Keratinocyte (primary cell): ENCODE results near the gene GASK1A. TPM values are rescaled to one million over a fixed set of nuclear protein-coding genes. Genes with fewer than 3 reads are reported as not detected.

Source experiments
- DNase-seq: peaks from one replicate; pipeline ENCODE4 v3.0.0-alpha.2; 2011; ENCODE audit warnings: low read depth, missing footprints, low spot score
- FAIRE-seq: peaks from 2 replicates; lab custom pipeline; 2011; peaks lifted over from hg19 to GRCh38; lab: Jason Lieb, UNC
- H2AFZ ChIP-seq: 2 replicates; pipeline ENCODE4 v1.6.0; 2012; ENCODE audit warnings: low read length, control low read depth, inconsistent platforms; ENCODE audit not compliant: control insufficient read depth
- H3K27ac ChIP-seq: 2 replicates; pipeline ENCODE4 v1.5.1; 2011; ENCODE audit warnings: low read length; ENCODE audit not compliant: control insufficient read depth, insufficient read depth
- H3K27me3 ChIP-seq: 3 replicates; pipeline ENCODE4 v1.6.0; 2011; ENCODE audit warnings: low read length; ENCODE audit not compliant: control insufficient read depth, insufficient read depth; ENCODE audit errors: extremely low read depth
- H3K36me3 ChIP-seq, 2 experiments: 2 replicates in 1 of 2; 3 replicates in 1 of 2; pipeline ENCODE4 v1.5.1; 2011; ENCODE audit warnings: low read length in 2 of 2, mild to moderate bottlenecking in 1 of 2; ENCODE audit not compliant: control insufficient read depth in 2 of 2, insufficient read depth in 2 of 2; ENCODE audit errors: extremely low read depth in 1 of 2
- H3K4me1 ChIP-seq: 3 replicates; pipeline ENCODE4 v1.5.1; 2011; ENCODE audit warnings: low read length; ENCODE audit not compliant: control insufficient read depth, insufficient read depth; ENCODE audit errors: extremely low read depth
- H3K4me2 ChIP-seq: 3 replicates; pipeline ENCODE4 v1.6.0; 2011; ENCODE audit warnings: low read depth, low read length; ENCODE audit not compliant: control insufficient read depth, insufficient read depth; ENCODE audit errors: extremely low read depth
- H3K4me3 ChIP-seq, 3 experiments: fragments of 200-600 bp in 1 of 3; sonication (generic) in 1 of 3; 2 replicates in 2 of 3; 3 replicates in 1 of 3; pipeline ENCODE4 v1.5.1; 2011 to 2016; ENCODE audit warnings: low read length in 3 of 3, mild to moderate bottlenecking in 3 of 3, control low read depth in 2 of 3, inconsistent platforms in 1 of 3, low read depth in 1 of 3, mixed read lengths in 1 of 3, mixed run types in 1 of 3, moderate library complexity in 1 of 3; ENCODE audit not compliant: control insufficient read depth in 2 of 3, insufficient read depth in 2 of 3; ENCODE audit errors: extremely low read depth in 1 of 3
- H3K79me2 ChIP-seq: 2 replicates; pipeline ENCODE4 v1.6.0; 2012; ENCODE audit warnings: low read length; ENCODE audit not compliant: control insufficient read depth, insufficient read depth
- H3K9ac ChIP-seq: 3 replicates; pipeline ENCODE4 v1.6.0; 2011; ENCODE audit warnings: low read length; ENCODE audit not compliant: control insufficient read depth, insufficient read depth; ENCODE audit errors: extremely low read depth
- H3K9me1 ChIP-seq: 3 replicates; pipeline ENCODE4 v1.6.0; 2011; ENCODE audit warnings: low read length; ENCODE audit not compliant: control insufficient read depth, insufficient read depth; ENCODE audit errors: extremely low read depth
- H3K9me3 ChIP-seq: 2 replicates; pipeline ENCODE4 v1.5.1; 2012; ENCODE audit warnings: low read depth, low read length; ENCODE audit not compliant: control insufficient read depth
- H4K20me1 ChIP-seq: 3 replicates; pipeline ENCODE4 v1.6.0; 2011; ENCODE audit warnings: low read length; ENCODE audit not compliant: control insufficient read depth, insufficient read depth; ENCODE audit errors: extremely low read depth
- EZH2 ChIP-seq: IDR thresholded peaks from one replicate; pipeline ENCODE4 v1.6.1; 2012; ENCODE audit warnings: inconsistent platforms, mild to moderate bottlenecking, low read length, moderate library complexity
- dilution Hi-C: fragments of 300-500 bp; cut with MboI; formaldehyde crosslinking; loops from one replicate; pipeline ENCODE4 v1.7.0; 2020; ENCODE audit warnings: low sequenced_read_pairs; ENCODE audit not compliant: extremely low pct_ligation_motif_present
- polyA plus RNA-seq, 5 experiments: library from polyadenylated mRNA; depleted of rRNA in 3 of 5; stranded (reverse) in 3 of 5; stranded (forward) in 1 of 5; unstranded in 1 of 5; fragments of >200 nt; gene quantifications; 1 replicate in 1 of 5; 2 replicates in 3 of 5; 3 replicates in 1 of 5; pipeline versions ENCODE4 v1.2.1 to v1.2.3, GENCODE V29; 2011 to 2012; ENCODE audit warnings: missing spikeins in 2 of 5, low read depth in 1 of 5, low replicate concordance in 1 of 5
- TF ChIP-seq, protein P1 (sequence below), 3 experiments: IDR thresholded peaks in 1 of 3; conservative IDR thresholded peaks in 1 of 3; optimal IDR thresholded peaks in 1 of 3; 2 replicates in 2 of 3; 3 replicates in 1 of 3; pipeline versions ENCODE3 to v1.5.1; 2011; ENCODE audit warnings: low read length in 3 of 3, mild to moderate bottlenecking in 3 of 3, moderate library complexity in 2 of 3, control low read depth in 1 of 3, inconsistent platforms in 1 of 3; ENCODE audit not compliant: insufficient read depth in 2 of 3; ENCODE audit errors: extremely low read depth in 1 of 3

GASK1A gene
- polyA plus RNA-seq, 1 donor (not counting 4 experiments of a cell fraction or from before 2014, with no cell fraction given): 0.30 TPM

DNA sequence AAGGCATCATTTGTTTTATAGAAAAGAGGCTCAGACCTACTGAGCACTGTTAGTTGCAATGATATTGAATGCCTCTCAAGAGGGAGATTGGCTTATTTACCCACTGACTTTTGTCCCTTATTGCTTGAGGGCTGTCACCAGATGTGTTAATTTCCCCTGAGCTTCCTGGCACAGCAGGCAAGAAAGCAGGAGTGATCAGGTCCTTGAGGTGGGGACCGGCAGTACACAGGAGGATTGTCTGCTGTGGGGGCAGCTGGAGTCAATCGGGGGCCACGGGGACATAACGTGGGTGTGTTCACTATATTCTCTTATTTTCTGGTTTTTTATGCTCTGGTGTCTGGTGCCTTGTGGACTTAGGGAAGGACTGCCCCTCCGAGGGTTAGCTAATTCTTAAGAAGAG, 44.6 kb downstream of the GASK1A start:
- TF ChIP-seq, protein P1, sequence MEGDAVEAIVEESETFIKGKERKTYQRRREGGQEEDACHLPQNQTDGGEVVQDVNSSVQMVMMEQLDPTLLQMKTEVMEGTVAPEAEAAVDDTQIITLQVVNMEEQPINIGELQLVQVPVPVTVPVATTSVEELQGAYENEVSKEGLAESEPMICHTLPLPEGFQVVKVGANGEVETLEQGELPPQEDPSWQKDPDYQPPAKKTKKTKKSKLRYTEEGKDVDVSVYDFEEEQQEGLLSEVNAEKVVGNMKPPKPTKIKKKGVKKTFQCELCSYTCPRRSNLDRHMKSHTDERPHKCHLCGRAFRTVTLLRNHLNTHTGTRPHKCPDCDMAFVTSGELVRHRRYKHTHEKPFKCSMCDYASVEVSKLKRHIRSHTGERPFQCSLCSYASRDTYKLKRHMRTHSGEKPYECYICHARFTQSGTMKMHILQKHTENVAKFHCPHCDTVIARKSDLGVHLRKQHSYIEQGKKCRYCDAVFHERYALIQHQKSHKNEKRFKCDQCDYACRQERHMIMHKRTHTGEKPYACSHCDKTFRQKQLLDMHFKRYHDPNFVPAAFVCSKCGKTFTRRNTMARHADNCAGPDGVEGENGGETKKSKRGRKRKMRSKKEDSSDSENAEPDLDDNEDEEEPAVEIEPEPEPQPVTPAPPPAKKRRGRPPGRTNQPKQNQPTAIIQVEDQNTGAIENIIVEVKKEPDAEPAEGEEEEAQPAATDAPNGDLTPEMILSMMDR (optimal IDR thresholded peaks at IDR 0.05 in 1 of 3, IDR thresholded peaks at IDR 0.05 in 1 of 3, conservative IDR thresholded peaks at IDR 0.05 in 1 of 3; ENCODE audit: extremely low read depth in 1 of 3, insufficient read depth in 2 of 3, low read length in 3 of 3): no peak
- no peak for TF ChIP-seq EZH2
- no peaks in the 10 kb centered on the region for H3K4me1 ChIP-seq
- no peaks in the 10 kb centered on the region for H3K9me1 ChIP-seq
- H3K79me2 ChIP-seq: no peaks in the 10 kb centered on the region
- H3K4me3 ChIP-seq: no peak overlapping the region
- FAIRE-seq (no peak), DNase-seq (no peak)
- no peaks in the 10 kb centered on the region for H3K9me3 ChIP-seq
- dilution Hi-C loops: no loop called here
- H3K27ac ChIP-seq: no peak overlapping the region
- peaks cover 13% of the 10 kb centered on the region for H3K27me3 ChIP-seq
- no peak overlapping the region for H2AFZ ChIP-seq
- H4K20me1 ChIP-seq: no peaks in the 10 kb centered on the region
- no peaks in the 10 kb centered on the region for H3K36me3 ChIP-seq
- H3K4me2 ChIP-seq: no peak overlapping the region
- no peak overlapping the region for H3K9ac ChIP-seq

DNA sequence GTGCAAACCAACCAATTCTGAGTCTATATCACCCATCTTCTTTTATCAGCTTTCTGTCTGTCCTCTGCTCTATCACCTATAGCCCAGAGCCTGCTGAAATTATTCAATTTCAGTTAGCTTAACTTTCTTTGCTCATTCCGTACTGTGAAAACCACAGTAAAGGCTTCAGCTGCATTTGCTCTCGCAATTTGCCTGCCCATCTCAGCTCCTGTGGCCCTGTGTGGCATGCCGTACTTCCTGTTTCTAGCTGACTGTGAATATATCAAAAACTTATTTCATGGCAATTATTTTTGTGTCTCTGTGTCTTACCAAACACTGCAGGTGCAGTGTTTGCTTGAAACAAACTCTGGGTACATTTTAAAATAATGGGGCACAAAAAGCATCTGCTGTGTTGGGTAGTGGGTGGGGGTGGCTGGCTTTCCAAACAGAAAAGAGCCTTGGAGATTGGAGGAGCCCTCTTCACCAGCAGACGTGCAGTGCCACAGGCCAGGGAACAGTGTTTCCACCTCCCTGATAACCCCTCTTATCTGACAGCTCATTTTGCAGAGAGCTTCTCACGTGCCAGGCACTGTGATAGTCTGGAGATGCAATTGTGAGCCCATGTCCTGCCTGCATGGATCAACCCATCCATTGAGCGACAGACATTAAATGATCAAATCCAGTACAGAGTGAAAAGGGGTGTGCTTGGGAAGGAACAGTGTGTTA, 45.2 kb downstream of the GASK1A start:
- no peaks in the 10 kb centered on the region for H3K9me1 ChIP-seq
- no peaks in the 10 kb centered on the region for H3K79me2 ChIP-seq
- H3K4me3 ChIP-seq: no peak overlapping the region
- H4K20me1 ChIP-seq: no peaks in the 10 kb centered on the region
- TF ChIP-seq EZH2: no peak
- TF ChIP-seq, protein P1 (optimal IDR thresholded peaks at IDR 0.05 in 1 of 3, IDR thresholded peaks at IDR 0.05 in 1 of 3, conservative IDR thresholded peaks at IDR 0.05 in 1 of 3; ENCODE audit: extremely low read depth in 1 of 3, insufficient read depth in 2 of 3, low read length in 3 of 3): no peak
- no peak overlapping the region for H2AFZ ChIP-seq
- no peak overlapping the region for H3K9ac ChIP-seq
- FAIRE-seq (no peak), DNase-seq (no peak)
- H3K9me3 ChIP-seq: no peaks in the 10 kb centered on the region
- dilution Hi-C loops: no loop called here
- no peaks in the 10 kb centered on the region for H3K36me3 ChIP-seq
- no peak overlapping the region for H3K4me2 ChIP-seq
- no peaks in the 10 kb centered on the region for H3K4me1 ChIP-seq
- H3K27ac ChIP-seq: no peak overlapping the region
- H3K27me3 ChIP-seq: peaks cover 13% of the 10 kb centered on the region
